Sigmoid colon (tissue), 7 donors: ENCODE results near the gene SARS2. TPM values are rescaled to one million over a fixed set of nuclear protein-coding genes. Genes with fewer than 3 reads are reported as not detected.

Source experiments
- DNase-seq: peaks from one replicate; pipeline ENCODE4 v3.0.0-alpha.2; 2019
- H3K27ac ChIP-seq, 4 donors: fragments of 200-600 bp; sonication (generic); one replicate each; pipeline ENCODE4 v1.5.1; 2016 to 2019; ENCODE audit warnings: mild to moderate bottlenecking in 1 of 4
- H3K27me3 ChIP-seq, 3 donors: fragments of 200-600 bp; sonication (generic); one replicate each; pipeline ENCODE4 v1.5.1; 2019; ENCODE audit warnings: mild to moderate bottlenecking in 1 of 3
- H3K36me3 ChIP-seq, 4 donors: fragments of 200-600 bp; sonication (generic); one replicate each; pipeline ENCODE4 v1.5.1; 2016 to 2019
- H3K4me1 ChIP-seq, 4 donors: fragments of 200-600 bp; sonication (generic); one replicate each; pipeline ENCODE4 v1.5.1; 2017 to 2019
- H3K4me3 ChIP-seq, 4 donors: fragments of 200-600 bp; sonication (generic); one replicate each; pipeline ENCODE4 v1.5.1; 2017 to 2019; ENCODE audit warnings: mild to moderate bottlenecking in 2 of 4, moderate library complexity in 1 of 4
- H3K9me3 ChIP-seq, 4 donors: fragments of 200-600 bp in 3 of 4; sonication (generic) in 3 of 4; one replicate each; pipeline versions ENCODE4 v1.5.1 to v1.6.1; 2013 to 2019
- EP300 ChIP-seq, 4 donors: sonication (generic); formaldehyde crosslinking; IDR thresholded peaks; one replicate each; pipeline ENCODE4 v1.6.1; 2017; ENCODE audit warnings: antibody characterized with exemption in 4 of 4
- POLR2A ChIP-seq, 2 donors: fragments of 450-650 bp; IDR thresholded peaks; one replicate each; pipeline ENCODE4 v1.6.1; 2016; ENCODE audit warnings: antibody characterized with exemption in 2 of 2, mild to moderate bottlenecking in 2 of 2, moderate library complexity in 2 of 2
- POLR2AphosphoS5 ChIP-seq, 4 donors: sonication (generic); formaldehyde crosslinking; IDR thresholded peaks; one replicate each; pipeline ENCODE4 v1.6.1; 2017; ENCODE audit warnings: antibody characterized with exemption in 4 of 4
- WGBS, 2 donors: extraction: QIAGEN DNeasy Blood & Tissue Kit; methylation state at CpG; one replicate each; pipeline ENCODE4 v1.1.7; 2013; 5-methylcytosine and 5-hydroxymethylcytosine counted together
- intact Hi-C: fragments of 100-400 bp; cut with DNase I; formaldehyde crosslinking; loops from one replicate; pipeline ENCODE4 v1.15.1; 2023
- polyA plus RNA-seq, 3 donors: library from polyadenylated mRNA; stranded (reverse); fragments of 200-250 nt; gene quantifications; one replicate each; pipeline ENCODE4 v1.2.3, GENCODE V29; 2013
- total RNA-seq, 4 donors: library from RNA; depleted of rRNA; stranded (reverse); fragments of >200 nt; gene quantifications; one replicate each; pipeline ENCODE4 v1.1.0, GENCODE V29; 2016
- TF ChIP-seq, protein P1 (sequence below), 4 experiments: fragments of 450-650 bp in 3 of 4; fragments of 200-600 bp in 1 of 4; IDR thresholded peaks; one replicate each; pipeline ENCODE4 v1.5.1; 2016 to 2019; ENCODE audit warnings: antibody characterized with exemption in 4 of 4, mild to moderate bottlenecking in 3 of 4, moderate library complexity in 2 of 4
- donor health status: healthy with polysubstance abuse.
- donor health status: Bipolar disorder and iron deficiency.
- donor health status: healthy.

SARS2 gene
- total and polyA plus RNA-seq, 7 donors, result 7.4 to 38.9 (median 15.3) TPM

DNA sequence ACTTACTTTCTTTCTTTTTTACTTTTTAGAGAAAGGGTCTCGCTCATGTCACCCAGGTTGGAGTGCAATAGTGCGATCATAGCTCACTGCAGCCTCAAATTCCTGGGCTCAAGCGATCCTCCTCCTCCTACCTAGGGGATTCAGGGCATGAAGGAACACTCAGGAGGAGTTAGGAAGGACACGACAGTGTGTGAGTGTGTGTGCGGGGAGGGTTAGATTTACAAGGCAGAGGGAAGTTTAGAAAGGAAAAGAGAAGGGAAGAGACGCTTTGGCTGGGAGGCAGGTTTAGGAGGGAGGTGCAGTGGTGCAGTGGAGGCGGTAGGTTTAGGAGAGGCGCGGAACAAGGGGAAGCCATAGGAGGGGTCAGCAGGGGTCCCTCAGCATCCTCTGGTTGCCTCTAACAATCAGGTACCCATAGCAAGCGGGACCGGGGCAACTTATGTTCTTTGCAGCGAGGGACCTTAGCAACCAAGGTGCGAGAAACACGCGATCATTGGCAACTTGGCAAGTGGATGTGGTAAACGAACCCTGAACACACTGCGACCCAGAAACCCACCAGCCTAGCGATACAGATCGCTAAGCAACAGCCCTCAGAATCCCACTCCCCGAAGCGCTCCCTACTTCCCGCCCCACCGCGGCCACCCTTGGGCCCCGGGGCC, 31.6 kb downstream of the SARS2 start:
- peak overlapping the region; percentile 58 to 90 (median 66) for H3K4me3 ChIP-seq
- H3K9me3 ChIP-seq, result no peaks in the 10 kb centered on the region
- intact Hi-C loops, result loop anchor here (1.0 to 5.0 kb wide), 2 partner anchors 47 to 252 kb away; partner anchors contain the start of gene ACTN4
- peak overlapping the region; percentile 85 to 95 (median 92) for H3K27ac ChIP-seq
- no peaks in the 10 kb centered on the region for H3K27me3 ChIP-seq
- TF ChIP-seq POLR2A (IDR thresholded peaks at IDR 0.05) (no peak), EP300 (IDR thresholded peaks at IDR 0.05) (no peak), POLR2AphosphoS5 (IDR thresholded peaks at IDR 0.05) (no peak)
- TF ChIP-seq, protein P1, sequence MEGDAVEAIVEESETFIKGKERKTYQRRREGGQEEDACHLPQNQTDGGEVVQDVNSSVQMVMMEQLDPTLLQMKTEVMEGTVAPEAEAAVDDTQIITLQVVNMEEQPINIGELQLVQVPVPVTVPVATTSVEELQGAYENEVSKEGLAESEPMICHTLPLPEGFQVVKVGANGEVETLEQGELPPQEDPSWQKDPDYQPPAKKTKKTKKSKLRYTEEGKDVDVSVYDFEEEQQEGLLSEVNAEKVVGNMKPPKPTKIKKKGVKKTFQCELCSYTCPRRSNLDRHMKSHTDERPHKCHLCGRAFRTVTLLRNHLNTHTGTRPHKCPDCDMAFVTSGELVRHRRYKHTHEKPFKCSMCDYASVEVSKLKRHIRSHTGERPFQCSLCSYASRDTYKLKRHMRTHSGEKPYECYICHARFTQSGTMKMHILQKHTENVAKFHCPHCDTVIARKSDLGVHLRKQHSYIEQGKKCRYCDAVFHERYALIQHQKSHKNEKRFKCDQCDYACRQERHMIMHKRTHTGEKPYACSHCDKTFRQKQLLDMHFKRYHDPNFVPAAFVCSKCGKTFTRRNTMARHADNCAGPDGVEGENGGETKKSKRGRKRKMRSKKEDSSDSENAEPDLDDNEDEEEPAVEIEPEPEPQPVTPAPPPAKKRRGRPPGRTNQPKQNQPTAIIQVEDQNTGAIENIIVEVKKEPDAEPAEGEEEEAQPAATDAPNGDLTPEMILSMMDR (IDR thresholded peaks at IDR 0.05), result no peak
- no peak for DNase-seq
- WGBS, 2 donors, result 8 to 10% methylated on average over 25 of the region's 25 CpGs
- H3K4me1 ChIP-seq, result peaks cover 0 to 51% (median 37%) of the 10 kb centered on the region in 4 donors
- H3K36me3 ChIP-seq, result no peaks in the 10 kb centered on the region

DNA sequence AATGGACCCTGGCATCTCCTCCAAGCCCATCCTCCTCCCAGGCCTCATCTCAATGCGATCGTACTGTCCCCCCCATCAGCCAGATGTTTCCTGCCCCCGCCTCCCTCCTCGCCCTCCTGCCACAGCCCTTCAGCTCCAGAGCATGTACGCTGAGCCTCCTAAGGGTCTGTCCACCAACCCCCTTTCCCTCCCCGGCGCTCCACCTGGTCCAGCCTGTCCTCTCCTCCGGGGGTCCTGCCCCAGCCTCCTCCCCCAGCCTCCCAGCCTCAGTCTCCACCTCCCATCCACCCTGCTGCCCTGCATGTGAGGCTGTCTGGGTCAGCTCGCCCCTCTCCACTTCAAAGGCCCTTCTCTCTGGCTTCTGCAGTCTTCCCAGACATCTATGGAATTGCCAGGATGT, 35.6 kb downstream of the SARS2 start:
- Histone ChIP-seq H3K27ac (no peak overlapping the region), H3K4me3 (no peak overlapping the region), H3K4me1 (peaks cover 0 to 44% (median 28%) of the 10 kb centered on the region in 4 donors), H3K9me3 (no peaks in the 10 kb centered on the region), H3K27me3 (no peaks in the 10 kb centered on the region), H3K36me3 (peaks cover 0 to 24% (median 5%) of the 10 kb centered on the region in 4 donors)
- intact Hi-C loops, result loop anchor here (5.0 kb wide), 1 partner anchor 248 kb away; the partner anchor contains the start of gene ACTN4
- no peak for DNase-seq
- no peak for TF ChIP-seq POLR2AphosphoS5 (IDR thresholded peaks at IDR 0.05)
- TF ChIP-seq EP300 (IDR thresholded peaks at IDR 0.05), result no peak
- no peak for TF ChIP-seq POLR2A (IDR thresholded peaks at IDR 0.05)
- TF ChIP-seq, protein P1 (IDR thresholded peaks at IDR 0.05), result no peak
- WGBS, 2 donors, result 68 to 88% methylated on average over 9 of the region's 9 CpGs

DNA sequence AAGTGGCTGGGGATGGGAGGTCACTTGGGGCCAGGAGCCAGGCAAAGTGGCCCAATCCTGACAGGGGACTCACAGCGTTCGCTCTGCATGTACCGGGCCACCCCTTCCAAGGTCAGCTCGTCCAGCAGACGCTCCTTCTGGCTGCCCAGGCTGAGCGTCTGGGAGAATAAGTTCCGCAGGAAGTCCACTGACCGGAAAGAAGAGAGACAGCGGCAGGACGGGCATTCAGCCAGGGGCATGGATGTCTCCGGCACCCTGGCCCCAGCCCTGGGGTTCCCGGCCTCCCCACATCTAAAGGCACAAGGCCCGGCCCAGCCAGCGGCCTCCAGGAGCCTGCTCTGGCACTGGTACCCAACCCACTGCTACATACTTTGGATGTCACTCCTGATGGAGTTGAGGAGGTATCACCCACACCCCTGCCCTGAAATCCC, 37.2 kb downstream of the SARS2 start:
- no peak overlapping the region for H3K4me3 ChIP-seq
- no peak overlapping the region for H3K27ac ChIP-seq
- intact Hi-C loops, result no loop called here
- TF ChIP-seq POLR2AphosphoS5 (IDR thresholded peaks at IDR 0.05) (no peak), POLR2A (IDR thresholded peaks at IDR 0.05) (no peak), EP300 (IDR thresholded peaks at IDR 0.05) (no peak)
- TF ChIP-seq, protein P1 (IDR thresholded peaks at IDR 0.05), result no peak
- H3K4me1 ChIP-seq, result peaks cover 0 to 39% (median 22%) of the 10 kb centered on the region in 4 donors
- 92 to 96% methylated on average over 14 of the region's 14 CpGs for WGBS, 2 donors
- H3K9me3 ChIP-seq, result no peaks in the 10 kb centered on the region
- no peak for DNase-seq
- H3K27me3 ChIP-seq, result no peaks in the 10 kb centered on the region
- peaks cover 10 to 41% (median 19%) of the 10 kb centered on the region in 4 donors for H3K36me3 ChIP-seq

DNA sequence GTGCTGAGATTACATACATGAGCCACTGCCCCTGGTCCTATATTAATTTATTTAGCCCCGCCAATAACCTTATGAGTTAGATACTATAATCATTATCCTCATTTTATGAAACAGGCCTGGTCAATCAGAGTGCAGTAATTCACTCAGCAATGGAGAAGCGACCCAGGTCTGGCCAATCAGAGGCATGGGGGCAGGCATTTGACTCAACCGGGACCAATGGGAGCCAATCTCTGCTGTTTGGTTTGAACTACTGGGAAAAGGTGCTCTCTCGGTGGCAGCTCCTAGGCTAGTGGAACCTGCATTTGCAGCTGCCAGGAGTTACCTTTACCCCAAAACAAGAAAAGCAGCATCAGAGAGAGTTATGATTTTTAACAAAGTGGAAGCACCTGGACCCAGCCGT, 37.7 kb downstream of the SARS2 start:
- Histone ChIP-seq H3K27me3 (no peaks in the 10 kb centered on the region), H3K27ac (no peak overlapping the region), H3K36me3 (peaks cover 10 to 46% (median 21%) of the 10 kb centered on the region in 4 donors), H3K9me3 (no peaks in the 10 kb centered on the region), H3K4me3 (no peak overlapping the region), H3K4me1 (peaks cover 0 to 34% (median 17%) of the 10 kb centered on the region in 4 donors)
- no peak for TF ChIP-seq POLR2AphosphoS5 (IDR thresholded peaks at IDR 0.05)
- 84 to 88% methylated on average over 5 of the region's 5 CpGs for WGBS, 2 donors
- intact Hi-C loops, result no loop called here
- DNase-seq, result no peak

DNA sequence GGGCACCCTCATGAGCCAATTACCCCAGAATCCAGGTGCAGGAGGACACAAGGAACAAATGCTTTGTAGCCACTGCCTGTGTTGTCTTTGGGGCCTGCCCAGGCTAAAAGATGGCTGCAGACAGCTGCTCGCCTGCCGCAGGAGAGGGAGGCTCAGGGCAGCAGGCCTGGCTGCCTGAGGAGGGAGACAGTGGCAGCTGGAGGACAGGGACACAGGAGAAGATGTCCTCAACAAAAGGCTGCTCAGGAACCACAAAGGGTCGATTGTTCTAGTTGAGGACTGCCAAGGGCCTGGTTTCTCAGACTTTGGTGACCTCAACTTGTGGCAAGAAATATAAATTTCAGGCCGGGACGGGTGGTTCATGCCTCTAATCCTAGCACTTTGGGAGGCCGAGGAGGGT, 38.8 kb downstream of the SARS2 start:
- Histone ChIP-seq H3K36me3 (peaks cover 10 to 49% (median 21%) of the 10 kb centered on the region in 4 donors), H3K4me3 (no peak overlapping the region), H3K9me3 (no peaks in the 10 kb centered on the region), H3K4me1 (peaks cover 0 to 27% (median 7%) of the 10 kb centered on the region in 4 donors), H3K27me3 (no peaks in the 10 kb centered on the region), H3K27ac (no peak overlapping the region)
- 93 to 94% methylated on average over 6 of the region's 6 CpGs for WGBS, 2 donors
- no peak for DNase-seq
- intact Hi-C loops, result no loop called here
- TF ChIP-seq, protein P1 (IDR thresholded peaks at IDR 0.05), result no peak
- TF ChIP-seq POLR2A (IDR thresholded peaks at IDR 0.05) (no peak), EP300 (IDR thresholded peaks at IDR 0.05) (no peak), POLR2AphosphoS5 (IDR thresholded peaks at IDR 0.05) (no peak)
